Omental fat pad (tissue), 4 donors: Measurements from ENCODE around the gene CALN1. TPM values are rescaled to one million over a fixed set of nuclear protein-coding genes. Genes with fewer than 3 reads are reported as not detected.

Source experiments
- ATAC-seq: fragments of 150-250 bp; one replicate; pipeline ENCODE4 v1.9.1; 2016; ENCODE audit warnings: mild to moderate bottlenecking, moderate library complexity; ENCODE audit not compliant: low FRiP score
- DNase-seq: peaks from one replicate; pipeline ENCODE4 v3.0.0-alpha.2; 2019; ENCODE audit warnings: low spot score
- CTCF ChIP-seq, 3 donors: fragments of 450-650 bp; IDR thresholded peaks; one replicate each; pipeline ENCODE4 v1.5.1; 2016 to 2017; ENCODE audit warnings: antibody characterized with exemption in 3 of 3, mild to moderate bottlenecking in 3 of 3, moderate library complexity in 2 of 3
- total RNA-seq, 4 donors: library from RNA; depleted of rRNA; stranded (reverse); fragments of >200 nt; gene quantifications; one replicate each; pipeline ENCODE4 v1.1.0, GENCODE V29; 2016

CALN1 gene
- total RNA-seq, 4 donors from 2014 or later, result 0.16 TPM; not detected in 3

GRCh38 chr7:71911051-71911450 lies 501.1 kb downstream of the CALN1 start:
- ATAC-seq (no peak), DNase-seq (no peak)
- TF ChIP-seq CTCF (IDR thresholded peaks at IDR 0.05), result no peak

GRCh38 chr7:71905821-71906220 lies 506.3 kb downstream of the CALN1 start:
- ATAC-seq (no peak), DNase-seq (no peak)

GRCh38 chr7:71904484-71904883 lies 507.7 kb downstream of the CALN1 start:
- ATAC-seq, result no peak
- no peak for TF ChIP-seq CTCF (IDR thresholded peaks at IDR 0.05)
- DNase-seq, result no peak

More at GRCh38 chr7:71905821-71906220, 506.3 kb downstream of the CALN1 start:
- no peak for TF ChIP-seq CTCF (IDR thresholded peaks at IDR 0.05)

- DNase-seq, result no peak
- TF ChIP-seq CTCF (IDR thresholded peaks at IDR 0.05), result no peak
- ATAC-seq, result no peak
These were observed 511.6 kb downstream of the CALN1 start for GRCh38 chr7:71900556-71900955.

GRCh38 chr7:71896535-71896934 lies 515.6 kb downstream of the CALN1 start:
- TF ChIP-seq CTCF (IDR thresholded peaks at IDR 0.05), result no peak
- no peak for DNase-seq
- no peak for ATAC-seq

GRCh38 chr7:71886046-71886445 lies 526.1 kb downstream of the CALN1 start:
- no peak for ATAC-seq
- no peak for TF ChIP-seq CTCF (IDR thresholded peaks at IDR 0.05)

GRCh38 chr7:71885487-71885886 lies 526.7 kb downstream of the CALN1 start:
- TF ChIP-seq CTCF (IDR thresholded peaks at IDR 0.05), result no peak
- ATAC-seq (no peak), DNase-seq (no peak)

More at GRCh38 chr7:71886046-71886445, 526.1 kb downstream of the CALN1 start:
- DNase-seq, result no peak
